Raji (cell line): ENCODE measurements around the gene APOL1.

Experiments used
- POLR2A ChIP-seq: IDR thresholded peaks from 2 replicates; pipeline ENCODE4 v1.6.1; 2011; ENCODE audit warnings: low read depth, low read length, control low read depth; ENCODE audit not compliant: insufficient read depth

The APOL1 gene

GRCh38 chr22:36222887-36223450 lies 30.0 kb upstream of the APOL1 start:
- TF ChIP-seq POLR2A = no peak

DNA sequence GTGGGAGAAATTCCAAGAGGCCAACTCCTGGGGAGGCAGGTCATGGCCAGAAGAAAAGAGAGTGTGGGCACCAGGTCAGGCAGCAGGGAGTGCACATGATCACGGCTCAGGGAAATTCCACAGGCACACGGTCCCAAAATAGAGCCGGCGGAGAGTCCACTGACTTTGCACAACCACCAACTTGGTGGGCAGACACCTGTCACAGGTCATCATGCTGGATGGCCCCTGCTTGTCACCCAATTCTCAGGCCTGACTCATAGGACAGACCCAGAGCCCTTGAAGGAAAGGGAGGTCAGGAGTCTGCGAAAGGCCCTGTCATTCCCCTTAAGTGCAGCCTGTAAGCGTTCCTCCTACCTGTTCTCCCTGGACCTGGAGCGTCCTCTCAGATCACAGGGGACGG lies 29.4 kb upstream of the APOL1 start:
- no peak for TF ChIP-seq POLR2A

DNA sequence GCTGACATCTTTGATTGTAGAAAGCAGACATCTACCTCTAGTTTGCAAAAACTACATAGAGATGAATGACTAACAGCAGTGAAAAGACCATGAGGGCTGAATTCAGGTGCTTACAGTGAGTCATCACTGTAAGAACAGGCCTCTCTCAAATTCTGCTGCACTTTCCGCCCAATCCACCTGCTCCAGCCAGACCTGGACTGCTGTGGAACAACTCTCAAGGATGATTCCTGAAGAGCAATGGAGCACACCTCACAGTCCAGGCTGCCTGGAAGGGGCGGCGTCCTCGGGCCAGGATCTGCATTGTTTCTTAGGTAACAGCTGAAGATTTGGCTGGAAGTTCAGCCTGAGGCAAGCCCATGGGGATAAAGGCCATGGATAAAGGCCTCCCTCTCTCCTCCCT lies 28.7 kb upstream of the APOL1 start:
- no peak for TF ChIP-seq POLR2A

DNA sequence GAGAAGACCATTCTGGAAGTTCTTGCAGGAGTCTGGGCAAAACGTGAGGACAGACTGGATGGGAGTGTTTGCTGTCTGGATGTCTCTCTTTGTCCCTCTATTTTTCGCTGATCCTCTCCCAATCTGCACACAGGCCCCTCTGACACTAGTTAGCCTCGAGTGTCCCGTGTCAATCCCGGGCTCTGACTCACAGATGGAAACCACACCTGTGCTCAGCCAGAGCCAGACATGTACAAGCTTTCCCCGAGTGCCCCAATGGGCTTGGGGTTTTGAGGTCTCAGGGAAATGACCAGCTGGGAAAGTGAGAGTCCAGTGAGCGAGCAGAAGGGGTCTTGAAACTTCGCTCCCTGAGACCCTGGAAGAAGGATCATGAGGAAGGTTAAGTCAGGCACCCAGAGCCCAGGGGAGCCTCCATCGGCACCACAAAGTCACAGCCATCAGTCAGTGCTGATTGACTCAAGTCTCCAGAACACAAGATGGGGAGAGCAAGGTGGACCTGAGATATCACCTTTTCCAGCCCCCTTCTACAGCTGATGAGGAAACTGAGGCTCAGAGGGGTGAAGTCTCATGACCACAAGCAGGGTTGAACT lies 27.5 kb upstream of the APOL1 start:
- no peak for TF ChIP-seq POLR2A

DNA sequence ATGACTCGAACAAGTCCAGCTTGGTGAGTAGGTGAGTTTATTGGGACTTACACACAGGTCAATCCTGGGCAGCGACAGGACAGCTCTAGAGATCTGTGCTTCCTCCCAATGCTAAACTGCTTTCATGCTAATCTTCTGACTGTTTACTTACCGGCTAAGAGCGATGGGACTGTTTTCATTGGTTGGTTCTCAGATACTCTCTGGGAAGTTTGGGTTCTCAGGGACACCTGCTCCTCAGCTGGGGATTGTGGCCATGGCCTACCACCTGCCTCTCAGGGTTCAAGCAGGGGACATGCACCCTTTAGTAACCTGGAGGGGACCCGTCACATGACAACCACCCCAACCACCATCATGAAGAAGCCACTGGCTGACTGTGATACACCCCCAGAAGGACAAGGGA lies 26.7 kb upstream of the APOL1 start:
- no peak for TF ChIP-seq POLR2A

GRCh38 chr22:36227396-36227795 lies 25.5 kb upstream of the APOL1 start:
- no peak for TF ChIP-seq POLR2A

DNA sequence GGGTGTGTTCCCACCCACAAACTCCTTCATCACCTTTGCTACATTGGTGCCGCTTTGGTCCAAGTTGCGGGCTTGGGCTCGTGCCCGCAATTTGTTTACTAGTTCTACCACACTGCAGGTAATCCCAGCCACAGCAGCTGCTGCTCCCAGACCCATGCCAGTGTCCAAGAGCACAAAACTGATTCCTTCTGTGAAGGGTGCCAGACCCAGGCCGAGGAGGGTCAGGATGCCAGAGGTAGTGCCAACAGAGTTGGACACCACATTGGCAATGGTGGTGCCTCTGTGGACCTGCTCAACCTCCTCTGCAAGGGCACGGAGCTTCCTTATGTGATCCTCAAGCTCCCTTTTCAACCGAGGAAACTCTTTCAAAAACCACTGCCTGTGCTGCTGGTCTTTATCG lies 25.1 kb upstream of the APOL1 start:
- no peak for TF ChIP-seq POLR2A

DNA sequence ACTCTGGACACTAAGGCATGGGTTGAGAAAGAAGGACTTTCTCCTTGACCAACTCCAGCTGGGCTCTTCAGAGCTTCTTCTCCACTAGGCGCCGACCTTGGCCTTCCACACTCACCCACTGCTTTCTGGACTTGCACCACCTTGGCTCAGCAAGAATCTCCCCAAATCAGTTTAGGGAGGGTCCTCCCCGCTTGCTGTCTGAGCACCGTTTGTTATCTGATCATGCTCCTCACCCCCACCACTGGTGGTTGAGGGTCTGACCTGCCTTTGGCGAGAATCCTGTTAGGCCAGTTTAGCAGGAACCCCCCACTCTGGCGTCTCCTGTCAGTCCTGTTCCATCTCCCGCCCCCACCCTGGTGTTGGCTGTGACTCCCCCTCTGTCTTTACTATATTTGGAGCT lies 24.0 kb upstream of the APOL1 start:
- no peak for TF ChIP-seq POLR2A

DNA sequence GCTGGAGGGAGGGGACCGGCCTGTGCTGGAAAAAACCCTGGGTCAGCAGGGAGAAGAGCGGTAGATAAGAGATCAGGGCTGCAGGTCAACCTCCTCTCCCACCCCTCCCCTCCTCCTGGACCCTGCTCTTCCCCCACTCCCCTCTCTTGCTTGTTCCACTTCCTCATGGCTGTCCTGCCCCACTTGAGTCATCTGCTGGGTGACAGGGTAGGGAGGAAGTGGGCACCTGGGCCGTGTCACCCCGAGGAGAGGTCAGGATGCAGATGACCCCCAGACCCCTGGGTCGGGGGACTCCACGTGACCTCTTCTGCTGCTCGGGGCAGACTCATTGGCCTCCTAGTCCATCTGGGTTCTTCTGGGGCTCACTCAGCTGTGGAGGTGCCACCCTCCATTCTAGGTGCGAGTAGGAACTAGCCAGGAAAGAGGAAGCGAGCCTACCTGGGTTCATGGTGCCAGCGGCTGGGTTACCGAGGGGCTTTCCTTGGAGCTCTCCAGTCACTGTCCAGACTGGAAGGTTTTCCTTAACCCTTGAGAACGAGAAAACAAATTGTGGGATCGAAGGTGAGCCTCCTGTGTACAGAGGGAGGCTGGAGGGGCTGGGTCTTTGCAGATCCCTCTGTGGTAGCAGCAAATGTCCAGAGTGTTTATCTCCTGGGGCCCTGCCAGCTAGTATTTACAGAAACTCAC lies 20.1 kb upstream of the APOL1 start:
- no peak for TF ChIP-seq POLR2A

- no peak for TF ChIP-seq POLR2A
Observed at GRCh38 chr22:36233796-36234195, 19.1 kb upstream of the APOL1 start.

GRCh38 chr22:36234213-36234612 lies 18.7 kb upstream of the APOL1 start:
- no peak for TF ChIP-seq POLR2A

GRCh38 chr22:36234919-36235318 lies 18.0 kb upstream of the APOL1 start:
- no peak for TF ChIP-seq POLR2A

DNA sequence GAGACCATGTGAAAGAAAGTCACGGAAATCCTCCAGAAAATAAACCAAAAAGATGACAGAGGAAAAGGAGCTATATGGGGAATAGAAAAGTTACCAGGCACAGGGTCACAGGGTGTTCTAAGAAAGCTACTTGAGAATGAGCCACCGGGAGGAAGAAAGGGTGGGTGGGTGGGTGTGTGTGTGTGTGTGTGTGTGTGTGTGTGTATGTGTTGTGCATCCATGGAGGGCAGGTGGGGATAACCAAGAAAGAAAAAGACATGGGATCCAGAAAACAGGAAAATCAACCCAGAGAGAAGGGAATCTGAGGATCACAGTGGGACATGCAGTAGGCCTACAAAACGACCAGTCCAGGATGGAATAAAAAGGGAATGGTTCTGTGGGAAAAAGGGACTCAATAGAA lies 17.3 kb upstream of the APOL1 start:
- no peak for TF ChIP-seq POLR2A

GRCh38 chr22:36236388-36237319 lies 16.3 kb upstream of the APOL1 start:
- no peak for TF ChIP-seq POLR2A
